Measurements from ENCODE around the gene COL15A1.

The COL15A1 gene

GRCh38 chr9:99011161-99011709, 67.5 kb downstream of the COL15A1 start:
- Histone ChIP-seq H3K23ac (ENCODE audit: low read length) (no peak overlapping the region), H3K36me3 (ENCODE audit: control insufficient read depth in 1 of 2, insufficient read depth in 2 of 2, low read length in 2 of 2) (no peaks in the 10 kb centered on the region), H3K4me2 (ENCODE audit: low read length) (no peak overlapping the region), H3K79me1 (ENCODE audit: low read length) (peaks cover 8% of the 10 kb centered on the region), H3K4me1 (ENCODE audit: control insufficient read depth in 1 of 2, insufficient read depth in 2 of 2, low read length in 2 of 2) (peaks cover 2 to 5% of the 10 kb centered on the region in 2 experiments), H4K8ac (ENCODE audit: low read depth, low read length) (no peak overlapping the region), H2BK120ac (ENCODE audit: insufficient read depth, low read length, poor library complexity) (no peak overlapping the region), H4K12ac (ENCODE audit: low read depth, low read length) (no peak overlapping the region), H3K18ac (ENCODE audit: low read length) (no peak overlapping the region), H3K4ac (ENCODE audit: low read depth, low read length) (no peak overlapping the region), H3K79me2 (ENCODE audit: control insufficient read depth, insufficient read depth, low read length, poor library complexity) (no peaks in the 10 kb centered on the region), H3K9me3 (ENCODE audit: insufficient read depth, low read depth, low read length) (peaks cover 8% of the 10 kb centered on the region), H3K4me3 (ENCODE audit: low read depth, low read length) (no peak overlapping the region), H2BK5ac (ENCODE audit: low read depth, low read length, poor library complexity) (no peak overlapping the region), H3K27ac (ENCODE audit: low read depth, low read length) (no peak overlapping the region), H3K27me3 (ENCODE audit: insufficient read depth, low read length) (no peaks in the 10 kb centered on the region), H2AK5ac (ENCODE audit: low read length) (no peak overlapping the region), H3K9ac (ENCODE audit: low read length) (no peak overlapping the region), H4K91ac (ENCODE audit: low read depth, low read length) (no peak overlapping the region), H3K14ac (ENCODE audit: low read length) (no peak overlapping the region), H2AFZ (ENCODE audit: insufficient read depth, low read length, poor library complexity) (no peak overlapping the region), H2BK12ac (ENCODE audit: low read length) (no peak overlapping the region)
- DNase-seq = no peak

DNA sequence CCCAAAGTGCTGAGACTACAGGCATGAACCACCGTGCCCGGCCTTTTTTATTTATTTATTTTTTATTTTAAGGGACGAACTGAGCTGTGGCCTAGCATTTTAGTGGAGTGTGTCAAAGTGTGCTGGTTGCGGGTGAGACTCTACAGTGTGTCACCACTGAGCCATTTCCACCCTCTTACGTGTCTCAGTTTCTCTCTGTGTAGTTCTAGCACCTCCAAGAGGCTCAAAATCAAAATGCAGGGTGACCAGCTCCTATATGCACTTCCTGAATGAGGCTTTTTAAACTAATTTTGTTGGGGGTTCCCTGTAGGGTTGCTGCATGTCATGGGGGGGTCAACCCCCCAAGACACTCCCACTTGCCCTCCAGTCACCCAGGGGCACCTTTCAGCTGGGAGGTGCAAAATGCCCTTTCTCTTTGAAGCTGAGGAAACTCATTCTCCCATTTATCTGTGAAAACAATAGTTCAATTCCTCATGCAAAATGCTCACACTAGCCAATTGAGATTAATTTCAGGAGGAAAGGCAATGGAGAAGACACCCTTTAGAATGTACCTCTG, 69.3 kb downstream of the COL15A1 start:
- DNase-seq = peak; percentile 53 to 75

DNA sequence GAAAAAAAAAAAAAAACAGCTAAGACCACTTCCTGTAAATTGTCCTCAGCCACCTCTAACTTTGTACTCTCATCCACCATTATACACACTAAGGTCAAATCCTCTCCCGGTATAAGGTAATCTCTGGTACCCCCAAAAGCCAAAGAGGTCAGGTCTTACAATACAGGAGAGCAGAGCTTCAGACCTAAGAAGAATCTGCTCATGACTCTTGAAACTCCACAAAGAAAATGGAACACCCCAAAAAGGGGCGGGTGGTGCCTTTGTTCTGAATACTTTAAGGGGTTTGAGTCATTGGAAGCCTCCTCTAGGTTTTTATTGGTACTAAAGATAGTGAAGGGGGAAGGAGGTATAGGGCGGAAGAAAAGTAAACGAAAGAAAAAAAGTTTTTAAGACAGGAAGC, 69.8 kb downstream of the COL15A1 start:
- Histone ChIP-seq H3K9ac (ENCODE audit: low read length) (no peak overlapping the region), H3K79me2 (ENCODE audit: control insufficient read depth, insufficient read depth, low read length, poor library complexity) (no peaks in the 10 kb centered on the region), H4K12ac (ENCODE audit: low read depth, low read length) (no peak overlapping the region), H3K27me3 (ENCODE audit: insufficient read depth, low read length) (no peaks in the 10 kb centered on the region), H3K79me1 (ENCODE audit: low read length) (peaks cover 4% of the 10 kb centered on the region), H3K27ac (ENCODE audit: low read depth, low read length) (no peak overlapping the region), H3K4me2 (ENCODE audit: low read length) (no peak overlapping the region), H2AK5ac (ENCODE audit: low read length) (no peak overlapping the region), H3K18ac (ENCODE audit: low read length) (no peak overlapping the region), H2BK120ac (ENCODE audit: insufficient read depth, low read length, poor library complexity) (no peak overlapping the region), H4K91ac (ENCODE audit: low read depth, low read length) (no peak overlapping the region), H3K23ac (ENCODE audit: low read length) (no peak overlapping the region), H3K9me3 (ENCODE audit: insufficient read depth, low read depth, low read length) (peaks cover 10% of the 10 kb centered on the region), H3K36me3 (ENCODE audit: control insufficient read depth in 1 of 2, insufficient read depth in 2 of 2, low read length in 2 of 2) (no peaks in the 10 kb centered on the region), H3K14ac (ENCODE audit: low read length) (no peak overlapping the region), H2BK5ac (ENCODE audit: low read depth, low read length, poor library complexity) (no peak overlapping the region), H3K4me3 (ENCODE audit: low read depth, low read length) (no peak overlapping the region), H4K8ac (ENCODE audit: low read depth, low read length) (no peak overlapping the region), H3K4ac (ENCODE audit: low read depth, low read length) (no peak overlapping the region), H2BK12ac (ENCODE audit: low read length) (no peak overlapping the region), H2AFZ (ENCODE audit: insufficient read depth, low read length, poor library complexity) (no peak overlapping the region), H3K4me1 (ENCODE audit: control insufficient read depth in 1 of 2, insufficient read depth in 2 of 2, low read length in 2 of 2) (no peaks in the 10 kb centered on the region)
- 100% methylated on average over 2 of the region's 4 CpGs for WGBS (ENCODE audit: extremely low coverage, insufficient coverage, insufficient read length)
- no peak for DNase-seq

More for the DNA sequence above, 69.3 kb downstream of the COL15A1 start:
- H4K91ac ChIP-seq (ENCODE audit: low read depth, low read length) = no peak overlapping the region
- peaks cover 10% of the 10 kb centered on the region for H3K9me3 ChIP-seq (ENCODE audit: insufficient read depth, low read depth, low read length)
- H3K4me1 ChIP-seq (ENCODE audit: control insufficient read depth in 1 of 2, insufficient read depth in 2 of 2, low read length in 2 of 2) = no peaks in the 10 kb centered on the region
- H2BK120ac ChIP-seq (ENCODE audit: insufficient read depth, low read length, poor library complexity) = no peak overlapping the region
- no peak overlapping the region for H3K4ac ChIP-seq (ENCODE audit: low read depth, low read length)
- no CpG with 5 or more reads among the region's 5 CpGs for WGBS (ENCODE audit: extremely low coverage, insufficient coverage, insufficient read length)
- H2BK5ac ChIP-seq (ENCODE audit: low read depth, low read length, poor library complexity) = no peak overlapping the region
- H4K8ac ChIP-seq (ENCODE audit: low read depth, low read length) = no peak overlapping the region
- no peak overlapping the region for H2AFZ ChIP-seq (ENCODE audit: insufficient read depth, low read length, poor library complexity)
- peaks cover 4% of the 10 kb centered on the region for H3K79me1 ChIP-seq (ENCODE audit: low read length)
- H3K14ac ChIP-seq (ENCODE audit: low read length) = no peak overlapping the region
- no peak overlapping the region for H3K4me2 ChIP-seq (ENCODE audit: low read length)
- H3K23ac ChIP-seq (ENCODE audit: low read length) = no peak overlapping the region
- H3K27me3 ChIP-seq (ENCODE audit: insufficient read depth, low read length) = no peaks in the 10 kb centered on the region
- no peak overlapping the region for H3K27ac ChIP-seq (ENCODE audit: low read depth, low read length)
- no peak overlapping the region for H4K12ac ChIP-seq (ENCODE audit: low read depth, low read length)
- H2AK5ac ChIP-seq (ENCODE audit: low read length) = no peak overlapping the region
- H3K36me3 ChIP-seq (ENCODE audit: control insufficient read depth in 1 of 2, insufficient read depth in 2 of 2, low read length in 2 of 2) = no peaks in the 10 kb centered on the region
- no peak overlapping the region for H3K9ac ChIP-seq (ENCODE audit: low read length)
- no peak overlapping the region for H2BK12ac ChIP-seq (ENCODE audit: low read length)
- no peak overlapping the region for H3K18ac ChIP-seq (ENCODE audit: low read length)
- no peaks in the 10 kb centered on the region for H3K79me2 ChIP-seq (ENCODE audit: control insufficient read depth, insufficient read depth, low read length, poor library complexity)
- H3K4me3 ChIP-seq (ENCODE audit: low read depth, low read length) = no peak overlapping the region

- Histone ChIP-seq H2AFZ (ENCODE audit: insufficient read depth, low read length, poor library complexity) (no peak overlapping the region), H3K4me2 (ENCODE audit: low read length) (no peak overlapping the region), H2BK5ac (ENCODE audit: low read depth, low read length, poor library complexity) (no peak overlapping the region), H3K4me1 (ENCODE audit: control insufficient read depth in 1 of 2, insufficient read depth in 2 of 2, low read length in 2 of 2) (peaks cover 4 to 12% of the 10 kb centered on the region in 2 experiments), H3K27ac (ENCODE audit: low read depth, low read length) (no peak overlapping the region), H3K4me3 (ENCODE audit: low read depth, low read length) (no peak overlapping the region), H3K27me3 (ENCODE audit: insufficient read depth, low read length) (no peaks in the 10 kb centered on the region), H4K8ac (ENCODE audit: low read depth, low read length) (no peak overlapping the region), H4K12ac (ENCODE audit: low read depth, low read length) (no peak overlapping the region), H3K79me1 (ENCODE audit: low read length) (peaks cover 7% of the 10 kb centered on the region), H3K36me3 (ENCODE audit: control insufficient read depth in 1 of 2, insufficient read depth in 2 of 2, low read length in 2 of 2) (no peaks in the 10 kb centered on the region), H3K9ac (ENCODE audit: low read length) (no peak overlapping the region), H2AK5ac (ENCODE audit: low read length) (peak overlapping the region; percentile 12), H3K4ac (ENCODE audit: low read depth, low read length) (no peak overlapping the region), H3K18ac (ENCODE audit: low read length) (no peak overlapping the region), H3K9me3 (ENCODE audit: insufficient read depth, low read depth, low read length) (peaks cover 10% of the 10 kb centered on the region), H2BK12ac (ENCODE audit: low read length) (peak overlapping the region; percentile 23), H3K23ac (ENCODE audit: low read length) (no peak overlapping the region), H4K91ac (ENCODE audit: low read depth, low read length) (peak overlapping the region; percentile 27), H3K79me2 (ENCODE audit: control insufficient read depth, insufficient read depth, low read length, poor library complexity) (no peaks in the 10 kb centered on the region), H2BK120ac (ENCODE audit: insufficient read depth, low read length, poor library complexity) (no peak overlapping the region), H3K14ac (ENCODE audit: low read length) (no peak overlapping the region)
- WGBS (ENCODE audit: extremely low coverage, insufficient coverage, insufficient read length) = no CpG with 5 or more reads among the region's 3 CpGs
- no peak for DNase-seq
Observed at GRCh38 chr9:99015448-99015847, 71.7 kb downstream of the COL15A1 start.

Measured in trophoblast cell (in vitro differentiated cells and primary cell).